ENCODE data around the gene KARS1. TPM values are rescaled to one million over a fixed set of nuclear protein-coding genes. Genes with fewer than 3 reads are reported as not detected.

Gene KARS1
- total and polyA plus RNA-seq, 2 donors (not counting 1 experiment from before 2014, with no cell fraction given): 126 to 148 TPM

GRCh38 chr16:75578212-75578611 is 69.3 kb downstream of the KARS1 start:
- no peak overlapping the region for H3K27ac ChIP-seq (ENCODE audit: insufficient read depth, low read length)
- H3K36me3 ChIP-seq (ENCODE audit: control insufficient read depth, insufficient read depth, low read length): peaks cover 12% of the 10 kb centered on the region
- H3K27me3 ChIP-seq (ENCODE audit: control insufficient read depth, insufficient read depth, low read length): no peaks in the 10 kb centered on the region
- H3K9ac ChIP-seq (ENCODE audit: insufficient read depth, low read length): no peak overlapping the region
- H2AFZ ChIP-seq (ENCODE audit: low read length): no peak overlapping the region
- no peak for DNase-seq (ENCODE audit: low read depth in 2 of 2)
- no peaks in the 10 kb centered on the region for H3K79me2 ChIP-seq (ENCODE audit: control insufficient read depth, insufficient read depth, low read length)
- no peaks in the 10 kb centered on the region for H4K20me1 ChIP-seq (ENCODE audit: control insufficient read depth, extremely low read depth, insufficient read depth, low read length)
- no peaks in the 10 kb centered on the region for H3K4me1 ChIP-seq (ENCODE audit: control insufficient read depth, extremely low read depth, insufficient read depth, low read length)
- H3K4me2 ChIP-seq (ENCODE audit: extremely low read depth, insufficient read depth, low read length): no peak overlapping the region
- no peaks in the 10 kb centered on the region for H3K9me3 ChIP-seq (ENCODE audit: control insufficient read depth, insufficient read depth, low read depth, low read length)
- no peak overlapping the region for H3K4me3 ChIP-seq (replicated peaks in 1 of 4; ENCODE audit: control extremely low read depth in 1 of 4, insufficient read depth in 1 of 4, low read depth in 3 of 4, low read length in 4 of 4)
- TF ChIP-seq EZH2 (IDR thresholded peaks at IDR 0.05; ENCODE audit: low read length, missing control alignments): no peak
- TF ChIP-seq, protein P1, sequence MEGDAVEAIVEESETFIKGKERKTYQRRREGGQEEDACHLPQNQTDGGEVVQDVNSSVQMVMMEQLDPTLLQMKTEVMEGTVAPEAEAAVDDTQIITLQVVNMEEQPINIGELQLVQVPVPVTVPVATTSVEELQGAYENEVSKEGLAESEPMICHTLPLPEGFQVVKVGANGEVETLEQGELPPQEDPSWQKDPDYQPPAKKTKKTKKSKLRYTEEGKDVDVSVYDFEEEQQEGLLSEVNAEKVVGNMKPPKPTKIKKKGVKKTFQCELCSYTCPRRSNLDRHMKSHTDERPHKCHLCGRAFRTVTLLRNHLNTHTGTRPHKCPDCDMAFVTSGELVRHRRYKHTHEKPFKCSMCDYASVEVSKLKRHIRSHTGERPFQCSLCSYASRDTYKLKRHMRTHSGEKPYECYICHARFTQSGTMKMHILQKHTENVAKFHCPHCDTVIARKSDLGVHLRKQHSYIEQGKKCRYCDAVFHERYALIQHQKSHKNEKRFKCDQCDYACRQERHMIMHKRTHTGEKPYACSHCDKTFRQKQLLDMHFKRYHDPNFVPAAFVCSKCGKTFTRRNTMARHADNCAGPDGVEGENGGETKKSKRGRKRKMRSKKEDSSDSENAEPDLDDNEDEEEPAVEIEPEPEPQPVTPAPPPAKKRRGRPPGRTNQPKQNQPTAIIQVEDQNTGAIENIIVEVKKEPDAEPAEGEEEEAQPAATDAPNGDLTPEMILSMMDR (conservative IDR thresholded peaks at IDR 0.05 in 1 of 2, IDR thresholded peaks at IDR 0.05 in 1 of 2; ENCODE audit: low read depth in 1 of 2, low read length in 2 of 2): no peak

Other genes starting within 250 kb of the KARS1 start
- 47.9 and 59.8 TPM in 2 replicates for gene CFDP1, start 214.2 kb downstream of the KARS1 start, total RNA-seq
- gene CFDP1, start 214.2 kb downstream of the KARS1 start, polyA plus RNA-seq: 69.6 and 80.0 TPM in 2 replicates
- 14.5 and 20.3 TPM in 2 replicates for gene TMEM170A, start 183.0 kb downstream of the KARS1 start, total RNA-seq
- gene TMEM170A, start 183.0 kb downstream of the KARS1 start, polyA plus RNA-seq: 10.3 and 12.3 TPM in 2 replicates
- 0.17 and 0.26 TPM in 2 replicates for gene CHST6, start 152.2 kb downstream of the KARS1 start, total RNA-seq
- 0.02 and 0.16 TPM in 2 replicates for gene CHST6, start 152.2 kb downstream of the KARS1 start, polyA plus RNA-seq
- under 0.01 TPM in 1 of 2 replicates, not detected in the other for gene CHST5, start 111.6 kb downstream of the KARS1 start, total RNA-seq
- gene CHST5, start 111.6 kb downstream of the KARS1 start, polyA plus RNA-seq: 0.02 TPM in 1 of 2 replicates, not detected in the other
- 4.1 and 9.6 TPM in 2 replicates for gene TMEM231, start 91.4 kb downstream of the KARS1 start, total RNA-seq
- 18.8 and 23.4 TPM in 2 replicates for gene TMEM231, start 91.4 kb downstream of the KARS1 start, polyA plus RNA-seq
- gene GABARAPL2, start 81.3 kb downstream of the KARS1 start, total RNA-seq: 28.2 and 37.3 TPM in 2 replicates
- 116 and 159 TPM in 2 replicates for gene GABARAPL2, start 81.3 kb downstream of the KARS1 start, polyA plus RNA-seq
- 47.8 and 50.4 TPM in 2 replicates for gene ADAT1, start 24.4 kb downstream of the KARS1 start, total RNA-seq
- 32.1 and 36.2 TPM in 2 replicates for gene ADAT1, start 24.4 kb downstream of the KARS1 start, polyA plus RNA-seq
- 46.0 and 54.7 TPM in 2 replicates for gene TERF2IP, start 108 bp upstream of the KARS1 start, total RNA-seq
- gene TERF2IP, start 108 bp upstream of the KARS1 start, polyA plus RNA-seq: 41.2 and 47.5 TPM in 2 replicates
- gene CPHXL2, start 29.3 kb upstream of the KARS1 start, total RNA-seq: not detected in 2 replicates
- gene CPHXL2, start 29.3 kb upstream of the KARS1 start, polyA plus RNA-seq: not detected in 2 replicates
- gene DUXB, start 53.8 kb upstream of the KARS1 start, total RNA-seq: not detected in 2 replicates
- not detected in 2 replicates for gene DUXB, start 53.8 kb upstream of the KARS1 start, polyA plus RNA-seq
- gene CPHXL, start 78.8 kb upstream of the KARS1 start, total RNA-seq: not detected in 2 replicates
- not detected in 2 replicates for gene CPHXL, start 78.8 kb upstream of the KARS1 start, polyA plus RNA-seq